ENCODE results near the gene PHF19.
A peak's percentile ranks its signal among the peaks of the same experiment; 100 is the strongest.

Gene PHF19

GRCh38 chr9:120854596-120855327 lies 22.2 kb downstream of the PHF19 start:
- DNase-seq, result no peak

GRCh38 chr9:120853198-120853597 lies 23.8 kb downstream of the PHF19 start:
- DNase-seq, result no peak

- peak; percentile 29 for DNase-seq
These were observed 24.6 kb downstream of the PHF19 start for GRCh38 chr9:120852240-120853010.

- no peak for DNase-seq
These were observed 25.5 kb downstream of the PHF19 start for GRCh38 chr9:120851449-120851848.

- no peak for DNase-seq
These were observed 26.7 kb downstream of the PHF19 start for GRCh38 chr9:120850315-120850714.

GRCh38 chr9:120846906-120847305 lies 30.1 kb downstream of the PHF19 start:
- DNase-seq, result no peak

- no peak for DNase-seq
These were observed 30.6 kb downstream of the PHF19 start for GRCh38 chr9:120846251-120846889.

- DNase-seq, result no peak
These were observed 31.7 kb downstream of the PHF19 start for GRCh38 chr9:120845255-120845654.

GRCh38 chr9:120842685-120843485 lies 34.1 kb downstream of the PHF19 start, which contains the start of gene PSMD5:
Gene PSMD5, minus strand, starts transcription at chr9:120842922. Its CDS starts 13 bp downstream, at chr9:120842909.
- DNase-seq, result peak; percentile 85

GRCh38 chr9:120841930-120842684 lies 34.9 kb downstream of the PHF19 start:
- no peak for DNase-seq

- no peak for DNase-seq
These were observed 37.8 kb downstream of the PHF19 start for GRCh38 chr9:120839146-120839545.

- DNase-seq, result no peak
These were observed 39.1 kb downstream of the PHF19 start for GRCh38 chr9:120837921-120838320.

- DNase-seq, result no peak
These were observed 43.7 kb downstream of the PHF19 start for GRCh38 chr9:120833325-120833724.

GRCh38 chr9:120832807-120833206 lies 44.2 kb downstream of the PHF19 start:
- no peak for DNase-seq

GRCh38 chr9:120830865-120831264 lies 46.1 kb downstream of the PHF19 start:
- no peak for DNase-seq

- DNase-seq, result no peak
These were observed 46.8 kb downstream of the PHF19 start for GRCh38 chr9:120830151-120830550.

GRCh38 chr9:120829650-120830049 lies 47.3 kb downstream of the PHF19 start:
- DNase-seq, result no peak

- no peak for DNase-seq
These were observed 56.9 kb downstream of the PHF19 start for GRCh38 chr9:120820095-120820494.

- DNase-seq, result no peak
These were observed 58.4 kb downstream of the PHF19 start for GRCh38 chr9:120818595-120818994.

- DNase-seq, result no peak
These were observed 61.9 kb downstream of the PHF19 start for GRCh38 chr9:120815075-120815474.

GRCh38 chr9:120808931-120809330 lies 68.1 kb downstream of the PHF19 start:
- no peak for DNase-seq

Data from right kidney (tissue), 1 donor.